Natural killer cell (primary cell): ENCODE data around the gene GIT2. TPM values are rescaled to one million over a fixed set of nuclear protein-coding genes. Genes with fewer than 3 reads are reported as not detected.

Source experiments
- ATAC-seq, 3 donors: fragments of 150-1000 bp in 2 of 3; fragments of 200-7000 bp in 1 of 3; cut with Tn5 transposase; 1 replicate in 1 of 3; 2 replicates in 2 of 3; pipeline ENCODE4 v1.10.0; 2021; ENCODE audit warnings: mild to moderate bottlenecking in 2 of 3, moderate library complexity in 2 of 3
- DNase-seq, 2 donors: peaks; one replicate each; pipeline versions ENCODE4 v3.0.0 to v3.0.0-alpha.2; 2013 to 2021; ENCODE audit warnings: mixed read lengths in 1 of 2
- H3K27ac ChIP-seq: one replicate; pipeline ENCODE4 v1.5.1; 2013; ENCODE audit warnings: mild to moderate bottlenecking, low read length
- H3K27me3 ChIP-seq: one replicate; pipeline ENCODE4 v1.6.1; 2013; ENCODE audit warnings: low read length; ENCODE audit not compliant: control insufficient read depth, insufficient read depth
- H3K36me3 ChIP-seq: one replicate; pipeline ENCODE4 v1.6.1; 2013; ENCODE audit warnings: low read length; ENCODE audit not compliant: control insufficient read depth, insufficient read depth
- H3K4me1 ChIP-seq: one replicate; pipeline ENCODE4 v1.6.1; 2013; ENCODE audit warnings: low read length; ENCODE audit not compliant: control insufficient read depth, insufficient read depth
- H3K4me3 ChIP-seq: one replicate; pipeline ENCODE4 v1.5.1; 2013; ENCODE audit warnings: low read length
- H3K9me3 ChIP-seq: one replicate; pipeline ENCODE4 v1.6.1; 2013; ENCODE audit warnings: low read length; ENCODE audit not compliant: control insufficient read depth, insufficient read depth
- H3K27ac Mint-ChIP-seq, 2 donors: one replicate each; pipeline ENCODE4 v1.8.0; 2022; ENCODE audit warnings: mild to moderate bottlenecking in 2 of 2, mixed read lengths in 2 of 2, moderate library complexity in 1 of 2
- H3K27me3 Mint-ChIP-seq, 2 donors: one replicate each; pipeline ENCODE4 v1.8.0; 2022; ENCODE audit warnings: low read depth in 2 of 2, mixed read lengths in 2 of 2
- H3K36me3 Mint-ChIP-seq: one replicate; pipeline ENCODE4 v1.8.0; 2022; ENCODE audit warnings: mixed read lengths
- H3K4me1 Mint-ChIP-seq, 2 donors: one replicate each; pipeline ENCODE4 v1.8.0; 2022; ENCODE audit warnings: mixed read lengths in 2 of 2
- H3K4me3 Mint-ChIP-seq: one replicate; pipeline ENCODE4 v1.8.0; 2022; ENCODE audit warnings: mild to moderate bottlenecking, moderate library complexity, mixed read lengths
- H3K9me3 Mint-ChIP-seq, 2 donors: one replicate each; pipeline ENCODE4 v1.8.0; 2022; ENCODE audit warnings: mixed read lengths in 2 of 2
- WGBS: methylation state at CpG from one replicate; pipeline ENCODE4 v1.1.7; 2013; ENCODE audit warnings: missing lambda C conversion rate; ENCODE audit not compliant: insufficient coverage; 5-methylcytosine and 5-hydroxymethylcytosine counted together
- intact Hi-C: fragments of 100-400 bp; cut with micrococcal nuclease; formaldehyde crosslinking; loops from one replicate; pipeline ENCODE4 v1.14.2; 2022
- total RNA-seq, 4 donors: library from RNA; stranded (reverse); fragments of 120-200 nt in 1 of 4; gene quantifications; one replicate each; pipeline versions ENCODE4 v1.2.3 to v1.2.4, GENCODE V29; 2013 to 2022
- TF ChIP-seq, protein P1 (sequence below): fragments of 200-600 bp; IDR thresholded peaks from one replicate; pipeline ENCODE4 v1.8.0; 2022; ENCODE audit warnings: antibody characterized with exemption

GIT2 gene
- total RNA-seq, 3 donors from 2014 or later (not counting 1 experiment from before 2014, with no cell fraction given) = 98.8 to 118 (median 117) TPM

DNA sequence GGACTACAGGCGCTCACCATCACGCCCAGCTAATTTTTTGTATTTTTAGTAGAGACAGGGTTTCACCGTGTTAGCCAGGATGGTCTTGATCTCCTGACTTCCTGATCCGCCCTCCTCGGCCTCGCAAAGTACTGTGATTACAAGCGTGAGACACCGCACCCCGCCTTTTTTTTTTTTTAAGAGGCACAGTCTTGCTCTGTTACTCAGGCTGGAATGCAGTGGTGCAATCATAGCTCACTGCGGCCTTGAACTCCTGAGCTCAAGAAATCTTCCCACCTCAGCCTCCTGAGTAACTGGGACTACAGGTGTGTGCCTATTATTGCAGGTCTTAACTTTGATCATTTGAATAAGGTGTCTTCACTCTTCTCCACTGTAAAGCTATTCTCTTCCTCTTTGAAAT is 110.6 kb downstream of the GIT2 start:
- Histone ChIP-seq H3K27me3 (no peaks in the 10 kb centered on the region), H3K9me3 (no peaks in the 10 kb centered on the region), H3K36me3 (no peaks in the 10 kb centered on the region), H3K4me3 (no peak overlapping the region), H3K27ac (no peak overlapping the region), H3K4me1 (peaks cover 40% of the 10 kb centered on the region)
- no peak overlapping the region for H3K4me3 Mint-ChIP-seq
- H3K9me3 Mint-ChIP-seq = no peaks in the 10 kb centered on the region
- TF ChIP-seq, protein P1, sequence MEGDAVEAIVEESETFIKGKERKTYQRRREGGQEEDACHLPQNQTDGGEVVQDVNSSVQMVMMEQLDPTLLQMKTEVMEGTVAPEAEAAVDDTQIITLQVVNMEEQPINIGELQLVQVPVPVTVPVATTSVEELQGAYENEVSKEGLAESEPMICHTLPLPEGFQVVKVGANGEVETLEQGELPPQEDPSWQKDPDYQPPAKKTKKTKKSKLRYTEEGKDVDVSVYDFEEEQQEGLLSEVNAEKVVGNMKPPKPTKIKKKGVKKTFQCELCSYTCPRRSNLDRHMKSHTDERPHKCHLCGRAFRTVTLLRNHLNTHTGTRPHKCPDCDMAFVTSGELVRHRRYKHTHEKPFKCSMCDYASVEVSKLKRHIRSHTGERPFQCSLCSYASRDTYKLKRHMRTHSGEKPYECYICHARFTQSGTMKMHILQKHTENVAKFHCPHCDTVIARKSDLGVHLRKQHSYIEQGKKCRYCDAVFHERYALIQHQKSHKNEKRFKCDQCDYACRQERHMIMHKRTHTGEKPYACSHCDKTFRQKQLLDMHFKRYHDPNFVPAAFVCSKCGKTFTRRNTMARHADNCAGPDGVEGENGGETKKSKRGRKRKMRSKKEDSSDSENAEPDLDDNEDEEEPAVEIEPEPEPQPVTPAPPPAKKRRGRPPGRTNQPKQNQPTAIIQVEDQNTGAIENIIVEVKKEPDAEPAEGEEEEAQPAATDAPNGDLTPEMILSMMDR = no peak
- intact Hi-C loops = loop anchor here (10.0 kb wide), 2 partner anchors 109 to 1549 kb away; partner anchors contain the start of genes ANKRD13A and GIT2
- WGBS = 88% methylated on average over 9 of the region's 10 CpGs
- no peak for ATAC-seq
- no peak overlapping the region for H3K27ac Mint-ChIP-seq
- H3K27me3 Mint-ChIP-seq = no peaks in the 10 kb centered on the region
- no peak for DNase-seq
- no peaks in the 10 kb centered on the region for H3K36me3 Mint-ChIP-seq
- peaks cover 38 to 47% of the 10 kb centered on the region in 2 donors for H3K4me1 Mint-ChIP-seq

- Mint-ChIP-seq H3K27ac (no peak overlapping the region), H3K4me3 (no peak overlapping the region)
Measured at GRCh38 chr12:109883461-109883860, 112.7 kb downstream of the GIT2 start.

GRCh38 chr12:109881752-109882151 is 114.4 kb downstream of the GIT2 start:
- Histone ChIP-seq H3K36me3 (no peaks in the 10 kb centered on the region), H3K27me3 (no peaks in the 10 kb centered on the region), H3K4me1 (peaks cover 33% of the 10 kb centered on the region), H3K4me3 (no peak overlapping the region), H3K9me3 (no peaks in the 10 kb centered on the region), H3K27ac (no peak overlapping the region)
- intact Hi-C loops = loop anchor here (2.0 to 10.0 kb wide), 3 partner anchors 19 to 1553 kb away; partner anchors contain the start of genes ANKRD13A, GIT2 and TCHP
- Mint-ChIP-seq H3K36me3 (no peaks in the 10 kb centered on the region), H3K4me1 (peaks cover 42 to 44% of the 10 kb centered on the region in 2 donors), H3K9me3 (no peaks in the 10 kb centered on the region), H3K27ac (no peak overlapping the region), H3K27me3 (no peaks in the 10 kb centered on the region), H3K4me3 (peak overlapping the region; percentile 65)
- WGBS = 100% methylated on average over 2 of the region's 2 CpGs
- DNase-seq (no peak), ATAC-seq (no peak)
- TF ChIP-seq, protein P1 = no peak

More at GRCh38 chr12:109883461-109883860, 112.7 kb downstream of the GIT2 start:
- ATAC-seq = no peak
- peaks cover 39 to 48% of the 10 kb centered on the region in 2 donors for H3K4me1 Mint-ChIP-seq
- H3K36me3 Mint-ChIP-seq = no peaks in the 10 kb centered on the region
- Histone ChIP-seq H3K4me3 (no peak overlapping the region), H3K9me3 (no peaks in the 10 kb centered on the region), H3K27me3 (no peaks in the 10 kb centered on the region), H3K4me1 (peaks cover 39% of the 10 kb centered on the region), H3K27ac (no peak overlapping the region), H3K36me3 (no peaks in the 10 kb centered on the region)
- DNase-seq = no peak
- TF ChIP-seq, protein P1 = no peak
- intact Hi-C loops = loop anchor here (10.0 kb wide), 2 partner anchors 111 to 1551 kb away; partner anchors contain the start of genes ANKRD13A and GIT2
- H3K27me3 Mint-ChIP-seq = no peaks in the 10 kb centered on the region
- WGBS = 78% methylated on average over 4 of the region's 4 CpGs
- H3K9me3 Mint-ChIP-seq = no peaks in the 10 kb centered on the region

DNA sequence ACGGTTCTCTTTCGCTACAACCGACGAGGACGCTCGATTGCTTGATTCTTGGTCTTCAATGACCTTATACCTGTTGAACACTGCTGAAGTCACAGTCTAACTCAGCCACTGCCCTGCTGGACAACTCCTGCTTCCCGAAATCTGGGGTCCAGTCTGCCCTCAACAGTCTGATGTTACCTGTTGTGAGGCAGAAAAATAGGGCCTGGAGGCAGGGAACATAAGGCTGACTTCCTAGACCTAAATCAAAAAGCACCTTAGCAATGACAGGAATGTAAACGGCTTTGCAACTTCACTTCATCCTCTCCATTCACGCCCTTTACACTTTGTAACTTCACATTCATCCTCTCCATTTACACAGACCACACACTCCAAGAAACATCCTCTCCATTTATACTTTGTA is 115.2 kb downstream of the GIT2 start:
- Mint-ChIP-seq H3K4me1 (peaks cover 42 to 49% of the 10 kb centered on the region in 2 donors), H3K27ac (peak overlapping the region; percentile 80 to 97), H3K4me3 (peak overlapping the region; percentile 65), H3K36me3 (no peaks in the 10 kb centered on the region), H3K9me3 (no peaks in the 10 kb centered on the region), H3K27me3 (no peaks in the 10 kb centered on the region)
- ATAC-seq = no peak
- DNase-seq = no peak
- Histone ChIP-seq H3K4me1 (peaks cover 36% of the 10 kb centered on the region), H3K27me3 (no peaks in the 10 kb centered on the region), H3K36me3 (no peaks in the 10 kb centered on the region), H3K9me3 (no peaks in the 10 kb centered on the region), H3K27ac (peak overlapping the region; percentile 67), H3K4me3 (peak overlapping the region; percentile 45)
- intact Hi-C loops = loop anchor here (1.0 to 10.0 kb wide), 5 partner anchors 20 to 1554 kb away; partner anchors contain the start of genes ANKRD13A, GIT2 and TCHP
- WGBS = 14% methylated on average over 9 of the region's 9 CpGs
- TF ChIP-seq, protein P1 = no peak
